Measurements from ENCODE around the gene NRG4.
"Not testable (repeated sequence)": the region's sequence is repeated elsewhere in the genome, so short reads cannot be mapped to it uniquely, and the experiment has no call there.

The NRG4 gene

DNA sequence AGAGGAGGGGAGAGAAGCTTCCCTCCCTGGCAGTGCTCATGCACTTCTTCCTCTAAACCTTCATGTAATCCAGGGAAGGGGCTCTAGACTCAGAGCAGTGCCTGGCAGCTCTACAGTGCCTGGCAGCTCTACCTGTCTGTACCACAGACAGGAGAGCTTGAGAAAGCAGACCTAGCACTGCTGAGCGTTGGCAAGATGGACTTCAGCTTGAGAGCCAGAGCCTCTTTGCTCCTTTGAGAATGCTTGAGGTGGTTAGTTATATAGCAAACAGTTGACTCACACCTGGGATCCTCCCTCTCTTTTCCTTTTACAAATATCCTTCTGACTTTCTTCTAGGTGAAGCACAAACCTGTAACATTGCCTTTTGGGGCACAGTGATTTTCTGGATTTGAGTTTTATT, 87.6 kb downstream of the NRG4 start:
- DNase-seq: no peak

DNA sequence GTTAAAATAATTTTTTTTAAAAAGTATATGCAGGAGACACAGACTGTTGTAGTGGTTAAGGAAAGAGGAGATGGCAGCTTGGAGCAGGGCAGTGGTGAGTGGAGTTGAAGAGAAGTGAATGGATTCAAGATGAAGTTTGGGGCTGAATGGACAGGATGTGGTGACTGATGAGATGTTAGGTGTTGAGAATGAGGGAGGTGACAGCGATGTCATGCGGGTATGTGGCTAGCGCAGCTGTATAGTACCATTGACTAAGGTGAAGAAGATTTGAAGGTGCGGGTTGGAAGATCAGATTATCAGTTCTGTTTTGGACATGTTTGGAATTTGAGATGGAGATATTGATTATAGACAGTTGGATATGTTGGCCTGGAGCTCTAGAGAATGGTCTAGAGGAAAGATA, 88.5 kb downstream of the NRG4 start:
- no peak for DNase-seq

DNA sequence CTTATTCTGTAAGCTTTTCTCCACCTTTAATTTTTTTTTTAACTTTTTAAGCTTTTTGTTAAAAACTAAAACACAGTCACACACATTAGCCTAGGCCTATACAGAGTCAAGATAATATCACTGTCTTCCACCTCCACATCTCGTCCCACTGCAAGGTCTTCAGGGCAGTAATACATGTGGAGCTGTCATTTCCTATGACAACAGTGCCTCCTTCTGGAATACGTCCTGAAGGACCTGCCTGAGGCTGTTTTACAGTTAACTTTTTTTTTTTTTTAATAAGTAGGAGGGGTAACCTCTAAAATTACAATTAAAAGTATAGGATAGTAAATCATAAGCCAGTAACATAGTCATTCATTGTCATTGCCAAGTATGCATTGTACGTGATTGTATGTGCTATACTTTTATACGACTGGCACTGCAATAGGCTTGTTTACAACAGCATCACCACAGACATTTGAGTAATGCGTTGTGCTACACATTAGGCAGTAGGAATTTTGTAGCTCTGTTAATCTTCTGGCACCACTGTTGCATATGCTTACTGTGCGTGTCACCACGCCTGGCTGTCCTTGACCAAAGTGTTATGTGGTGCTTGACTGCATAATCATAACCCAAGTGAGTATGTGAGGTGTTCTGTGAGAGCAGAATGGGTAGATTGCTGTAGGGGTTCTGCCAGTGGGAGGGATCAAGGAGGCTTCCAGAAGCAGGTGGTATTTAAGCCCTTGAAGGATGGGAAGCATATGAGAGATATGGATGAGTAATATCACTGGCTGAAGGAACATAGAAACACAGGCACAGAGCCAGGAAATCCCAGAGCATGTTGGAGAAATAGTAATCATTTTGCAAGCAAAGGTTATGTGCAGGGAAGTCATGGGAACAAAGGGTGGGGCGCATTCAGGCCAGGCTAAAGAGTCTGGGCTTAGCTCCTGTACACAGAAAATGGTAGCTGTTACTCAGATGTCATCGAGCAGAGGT, 90.2 kb downstream of the NRG4 start:
- no peak for DNase-seq

DNA sequence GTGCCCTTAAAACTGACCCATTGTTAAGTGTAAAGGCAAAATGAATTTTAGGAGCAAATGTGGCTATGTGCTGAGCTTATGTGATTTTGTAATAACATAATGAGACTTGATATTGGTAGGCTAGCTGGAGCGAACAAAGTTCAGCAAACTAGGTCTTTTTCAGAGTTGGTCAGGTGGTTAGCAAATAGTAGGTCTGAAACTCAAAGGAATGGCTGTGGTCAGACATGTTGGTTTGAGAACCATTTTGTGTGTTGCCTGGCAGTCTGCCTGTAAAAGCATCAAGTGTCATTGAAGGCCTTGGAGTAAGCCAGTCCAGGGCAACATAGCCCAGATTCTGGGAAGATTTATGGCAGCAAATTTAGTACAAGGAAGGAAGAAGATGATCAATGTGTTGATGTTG, 92.1 kb downstream of the NRG4 start:
- no peak for DNase-seq

DNA sequence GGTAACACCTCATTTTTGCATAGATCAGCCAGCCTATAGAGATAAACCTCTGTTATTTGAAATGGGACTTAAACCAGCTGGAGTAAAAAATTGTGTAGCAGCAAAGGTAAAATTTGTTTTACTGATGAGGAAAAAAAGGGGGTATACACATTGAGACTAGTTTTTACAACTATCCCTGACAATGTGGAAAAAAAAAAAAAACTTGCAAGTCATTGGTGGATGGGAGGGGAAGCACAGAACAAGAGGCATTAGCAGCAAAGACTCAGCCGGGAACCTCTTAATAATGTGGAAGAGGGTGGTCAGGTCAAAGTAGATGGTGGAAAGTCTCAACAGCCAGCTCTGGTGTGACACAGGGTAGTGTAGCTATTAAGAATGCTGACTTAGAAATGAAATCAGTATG, 94.1 kb downstream of the NRG4 start:
- no peak for DNase-seq

DNA sequence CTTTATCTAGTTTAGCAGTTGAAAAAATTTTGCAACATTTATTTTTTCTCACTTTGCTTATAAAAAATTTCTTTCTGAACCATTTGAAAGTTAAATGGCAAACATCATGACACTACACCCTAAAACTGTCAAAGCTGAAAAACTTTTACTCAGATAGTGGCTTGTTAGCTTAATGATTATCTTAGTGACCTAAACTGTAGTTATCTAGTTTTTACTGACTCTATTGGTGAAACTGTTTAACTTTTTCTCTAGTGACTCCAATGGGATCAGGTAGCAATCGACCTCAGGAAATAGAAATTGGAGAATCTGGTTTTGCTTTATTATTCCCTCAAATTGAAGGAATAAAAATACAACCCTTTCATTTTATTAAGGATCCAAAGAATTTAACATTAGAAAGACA, 95.2 kb downstream of the NRG4 start:
- no peak for DNase-seq

DNA sequence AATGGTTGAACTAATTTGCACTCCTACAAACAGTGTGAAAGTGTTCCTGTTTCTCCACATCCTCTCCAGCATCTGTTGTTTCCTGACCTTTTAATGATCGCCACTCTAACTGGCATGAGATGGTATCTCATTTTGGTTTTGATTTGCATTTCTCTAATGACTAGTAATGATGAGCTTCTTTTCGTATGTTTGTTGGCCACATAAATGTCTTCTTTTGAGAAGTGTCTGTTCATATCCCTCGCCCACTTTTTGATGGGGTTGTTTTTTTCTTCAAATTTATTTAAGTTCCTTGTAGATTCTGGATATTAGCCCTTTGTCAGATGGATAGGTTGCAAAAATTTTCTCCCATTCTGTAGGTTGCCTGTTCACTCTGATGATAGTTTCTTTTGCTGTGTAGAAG, 101.9 kb downstream of the NRG4 start:
- DNase-seq: not testable (repeated sequence)

DNA sequence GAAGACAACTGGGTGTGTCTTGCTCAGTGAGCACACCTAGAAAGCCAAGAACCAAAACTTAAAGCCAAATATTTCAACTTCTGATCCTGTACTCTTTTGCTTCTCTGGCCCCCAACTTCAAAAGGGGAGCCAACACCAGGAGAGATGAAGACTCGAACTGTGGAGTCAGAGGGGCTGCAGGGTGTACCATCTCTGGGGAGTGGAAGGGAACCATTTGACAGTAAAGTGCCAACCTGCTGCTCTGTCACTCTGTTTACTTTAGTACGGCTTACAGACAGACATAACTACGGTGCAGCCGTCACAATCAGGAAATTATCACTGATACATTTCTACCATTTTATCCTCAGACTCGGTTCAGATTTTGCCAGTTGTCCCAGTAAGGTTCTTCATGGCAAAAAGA, 107.0 kb downstream of the NRG4 start:
- no peak for DNase-seq

DNA sequence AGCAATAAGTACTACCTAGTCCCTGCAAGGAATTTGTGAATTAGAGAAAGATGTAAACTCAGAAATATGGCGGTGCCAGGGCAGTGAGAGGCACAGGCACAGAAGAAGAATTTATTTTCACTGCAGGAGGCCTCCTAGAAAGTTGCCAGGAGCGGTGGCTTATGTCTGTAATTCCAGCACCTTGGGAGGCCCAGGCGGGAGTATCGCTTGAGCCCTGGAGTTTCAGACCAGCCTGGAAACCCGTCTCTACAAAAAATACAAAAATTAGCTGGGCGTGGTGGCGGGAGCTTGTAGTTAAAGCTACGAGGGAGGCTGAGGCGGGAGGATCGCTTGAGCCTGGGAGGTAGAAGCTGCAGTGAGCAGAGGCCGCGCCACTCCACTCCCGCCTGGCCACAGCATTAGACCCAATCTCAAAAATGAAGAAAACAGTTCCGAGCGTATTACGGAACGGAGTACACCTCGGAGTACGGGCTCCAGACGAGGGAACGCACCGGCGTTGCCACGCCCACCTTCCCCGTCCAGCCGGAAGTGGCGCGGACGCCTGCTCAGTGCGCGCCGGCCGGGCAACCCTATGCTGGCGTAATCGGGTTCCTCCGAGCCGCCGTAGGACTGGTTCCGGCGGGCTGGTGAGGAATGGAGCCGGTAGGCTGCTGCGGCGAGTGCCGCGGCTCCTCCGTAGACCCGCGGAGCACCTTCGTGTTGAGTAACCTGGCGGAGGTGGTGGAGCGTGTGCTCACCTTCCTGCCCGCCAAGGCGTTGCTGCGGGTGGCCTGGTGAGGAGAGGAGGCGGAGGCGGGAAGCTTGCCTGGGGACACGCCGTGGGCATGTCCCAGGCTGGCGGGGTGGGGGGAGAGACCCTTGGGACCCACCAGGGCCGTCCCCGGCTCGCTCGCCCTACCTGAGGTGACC, 108.6 kb downstream of the NRG4 start, which contains the start of gene FBXO22:
FBXO22 (plus strand) TSS at position 548 of the 909 bp plus-strand sequence; CDS start at position 634, 86 bp downstream.
- DNase-seq: peak; percentile 74

DNA sequence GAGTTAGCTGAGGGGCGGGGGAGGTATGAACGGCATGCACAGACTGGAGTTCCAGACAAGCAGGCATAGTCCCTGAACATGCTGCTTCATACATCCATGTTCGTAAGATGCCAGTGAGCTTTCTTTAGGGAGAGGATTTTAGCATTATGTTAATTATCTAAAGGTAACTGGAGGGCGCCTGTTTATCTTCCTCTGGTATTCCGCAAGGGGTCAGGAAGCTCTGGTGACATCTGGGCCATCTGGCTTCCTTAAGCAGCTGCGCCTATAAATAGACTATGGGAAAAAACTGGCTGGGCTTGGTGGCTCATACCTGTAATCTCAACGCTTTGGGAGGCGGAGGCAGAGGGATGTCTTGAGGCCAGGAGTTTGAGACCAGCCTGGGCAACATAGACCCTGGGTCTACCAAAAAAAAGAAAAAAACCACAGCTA, 110.1 kb downstream of the NRG4 start:
- no peak for DNase-seq

DNA sequence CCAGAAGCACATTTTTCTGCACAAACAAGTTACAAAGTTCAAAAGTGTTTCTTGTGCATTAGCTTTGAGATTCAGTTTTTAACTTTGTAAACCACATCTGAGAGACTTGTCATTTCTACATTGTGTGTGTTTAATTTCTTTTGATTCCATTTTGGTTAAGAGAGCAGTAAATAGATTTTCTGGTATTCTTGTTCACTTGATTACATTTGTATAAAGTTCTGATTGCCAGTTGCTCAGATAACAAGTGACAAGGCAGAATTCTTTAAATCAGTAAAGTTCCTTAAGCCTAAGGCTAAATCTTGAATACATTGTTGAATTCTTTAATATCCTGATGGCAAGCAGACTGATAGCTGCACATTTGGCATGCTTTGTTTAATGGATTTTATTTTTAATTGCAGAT, 111.6 kb downstream of the NRG4 start:
- DNase-seq: no peak

DNA sequence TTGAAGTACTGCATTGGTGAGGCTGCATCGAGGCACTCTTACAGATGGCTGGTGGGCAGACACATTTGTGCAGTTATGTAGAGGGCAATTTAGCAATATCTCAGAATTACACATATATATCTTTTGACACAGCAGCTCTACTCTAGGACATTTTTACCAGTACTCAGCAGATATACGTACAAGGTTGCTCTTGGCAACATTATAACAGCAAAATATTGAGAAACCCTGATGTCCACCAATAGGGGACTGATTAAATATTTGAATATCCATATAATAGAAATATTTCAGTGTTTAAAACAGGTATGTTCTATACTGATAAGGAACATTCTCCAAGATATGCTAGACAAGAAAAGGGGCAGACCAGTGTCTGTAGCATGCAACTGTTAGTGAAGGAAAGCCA, 116.5 kb downstream of the NRG4 start:
- DNase-seq: no peak

DNA sequence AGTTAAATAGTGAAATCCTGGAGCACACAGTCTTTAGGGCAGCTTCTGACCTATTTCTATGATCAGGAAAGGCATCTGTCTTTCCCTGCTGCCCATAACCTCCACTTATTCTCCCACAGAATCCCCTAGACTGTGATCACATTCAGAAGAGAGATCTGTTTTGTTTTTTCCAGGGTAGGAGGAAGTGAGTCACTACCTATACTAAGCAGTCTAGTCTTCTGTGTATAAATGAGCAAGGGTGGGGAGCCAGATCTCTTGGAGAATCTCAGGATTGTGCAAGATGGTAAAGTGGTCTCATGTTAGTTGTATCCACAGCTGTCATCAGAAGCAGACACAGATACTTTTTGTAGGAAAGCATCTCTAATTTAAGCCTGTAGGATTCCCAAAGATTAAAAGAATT, 120.3 kb downstream of the NRG4 start:
- DNase-seq: no peak
